ENCODE results near the gene NAPSA. TPM values are rescaled to one million over a fixed set of nuclear protein-coding genes. Genes with fewer than 3 reads are reported as not detected.

NAPSA gene
- total and polyA plus RNA-seq, 2 of the 8 experiments (the other 6 are each of a cell fraction or from before 2014, with no cell fraction given) = 0.71 to 0.73 TPM

DNA sequence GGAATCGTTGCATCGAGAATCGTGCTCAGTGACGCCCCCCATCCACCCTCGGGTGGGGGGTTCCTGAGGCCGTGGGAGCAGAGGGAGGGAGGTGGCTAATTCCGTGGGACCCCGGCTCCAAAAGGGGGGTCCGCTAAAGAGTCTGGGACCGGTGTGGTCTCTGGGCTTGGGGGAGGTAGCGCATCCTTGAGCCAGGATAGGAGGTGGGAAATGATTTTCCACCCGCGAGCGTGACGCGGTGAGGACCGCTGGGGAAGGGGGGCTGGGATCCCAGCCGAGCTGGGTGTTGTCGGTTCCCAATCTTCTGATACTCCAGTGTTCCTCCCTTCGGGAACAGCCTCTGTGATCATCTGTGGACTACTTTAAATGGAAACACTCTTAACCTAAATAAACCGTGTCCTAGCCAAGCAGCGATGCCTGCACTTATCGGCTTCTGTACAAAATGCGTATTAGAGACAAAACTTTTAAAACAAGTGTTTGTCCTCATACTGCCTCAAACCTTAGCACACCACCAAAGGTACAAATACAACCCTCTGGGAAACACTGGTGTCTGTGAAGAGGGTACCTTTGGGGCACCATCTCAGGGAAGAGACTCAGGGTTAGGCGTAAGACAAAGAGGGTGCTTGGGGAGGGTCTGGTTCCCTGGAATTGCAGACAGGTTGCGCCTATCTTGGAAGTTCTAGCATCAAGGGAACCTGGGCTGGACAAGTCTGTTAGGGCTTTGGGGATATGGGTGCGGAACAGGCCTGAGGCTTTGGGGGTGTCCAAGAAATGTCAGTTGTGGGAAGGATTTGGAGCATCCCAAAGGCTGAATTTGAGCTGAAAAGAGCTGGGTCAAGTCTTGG is 52.2 kb downstream of the NAPSA start:
- peak overlapping the region; percentile 22 for H3K56ac ChIP-seq (replicated peaks; ENCODE audit: insufficient read length, low read depth, low read length)
- peak overlapping the region; percentile 84; the same call in 1 of the 2 replicates for H2BK5ac ChIP-seq (ENCODE audit: low read depth, low read length)
- H2BK120ac ChIP-seq (replicated peaks; ENCODE audit: low read depth, low read length) = no peak overlapping the region
- H4K20me1 ChIP-seq (replicated peaks in 1 of 2; ENCODE audit: control insufficient read depth in 1 of 2, insufficient read depth in 2 of 2, low read length in 2 of 2) = no peaks in the 10 kb centered on the region
- no peak overlapping the region for H2AFZ ChIP-seq (ENCODE audit: low read length)
- H3K18ac ChIP-seq (ENCODE audit: extremely low read depth, low read length) = peak overlapping the region; percentile 90
- H3K14ac ChIP-seq (ENCODE audit: insufficient read length) = no peak overlapping the region
- H2BK20ac ChIP-seq (ENCODE audit: low read length) = peak overlapping the region; percentile 43; the same call in 1 of the 2 replicates
- H2BK15ac ChIP-seq (ENCODE audit: low read length) = peak overlapping the region; percentile 96; the same call in 1 of the 2 replicates
- FAIRE-seq (no peak), DNase-seq (ENCODE audit: low read depth in 1 of 2, low spot score in 2 of 2) (no peak)
- H3K4me1 ChIP-seq (replicated peaks in 1 of 4; ENCODE audit: control insufficient read depth in 3 of 4, insufficient read depth in 4 of 4, low read length in 3 of 4) = peaks cover 5 to 14% (median 9%) of the 10 kb centered on the region in 4 experiments
- no peak overlapping the region for H4K91ac ChIP-seq (replicated peaks; ENCODE audit: insufficient read length, low read length)
- H3K9ac ChIP-seq (replicated peaks in 1 of 4; ENCODE audit: extremely low read depth in 1 of 4, low read depth in 3 of 4, low read length in 3 of 4) = peak overlapping the region in 2 of 4 experiments; percentile 8 to 24; a peak in 4 of 7 replicates
- H3K27ac ChIP-seq (ENCODE audit: low read depth, low read length) = peak overlapping the region; percentile 45; the same call in 1 of the 2 replicates
- no peak overlapping the region for H4K8ac ChIP-seq (ENCODE audit: extremely low read depth, insufficient read depth, low read length)
- H3K23me2 ChIP-seq (ENCODE audit: low read depth, low read length) = peaks cover 22% of the 10 kb centered on the region
- H3K9me3 ChIP-seq (ENCODE audit: insufficient read depth in 2 of 2, low read depth in 1 of 2, low read length in 1 of 2) = peaks cover 2 to 4% of the 10 kb centered on the region in 2 experiments; a peak in 1 of 4 replicates
- H3K36me3 ChIP-seq (ENCODE audit: control insufficient read depth in 2 of 4, insufficient read depth in 4 of 4, low read length in 3 of 4) = peaks cover 0 to 3% (median under 1%) of the 10 kb centered on the region in 4 experiments; a peak in 2 of 8 replicates
- peak overlapping the region; percentile 0 for H3K4ac ChIP-seq (replicated peaks; ENCODE audit: insufficient read length, low read depth, low read length)
- peak overlapping the region; percentile 7 for H4K5ac ChIP-seq (ENCODE audit: insufficient read length, low read depth, low read length)
- no peak overlapping the region for H3K23ac ChIP-seq (ENCODE audit: insufficient read length)
- H2AK5ac ChIP-seq (ENCODE audit: low read depth, low read length) = peak overlapping the region; percentile 9; the same call in 1 of the 2 replicates
- ChIA-PET POLR2A (ENCODE audit: partially characterized antibody) (interaction anchor here (0.6 to 3.1 kb wide), 15 partner anchors 8 to 466 kb away, joined by 3 to 46 read pairs (median 3); partner anchors contain the start of genes KCNC3 and MYH14), CTCF (ENCODE audit: partially characterized antibody) (interaction anchor here (0.7 to 1.3 kb wide), 13 partner anchors 8 to 78 kb away, joined by 3 to 8 read pairs (median 4); partner anchors contain the start of gene KCNC3)
- TF ChIP-seq POLR2A (IDR thresholded peaks at IDR 0.05; ENCODE audit: control extremely low read depth in 1 of 2, low read depth in 2 of 2, low read length in 2 of 2) (peak in 1 of 2 experiments; percentile 15; a peak in 1 of 3 replicates), KDM4A (IDR thresholded peaks at IDR 0.05; ENCODE audit: low read depth, low read length, severe bottlenecking) (no peak), BACH1 (IDR thresholded peaks at IDR 0.05; ENCODE audit: low read length) (peak; percentile 63; the same call in 1 of the 2 replicates), POU5F1 (IDR thresholded peaks at IDR 0.05; ENCODE audit: low read depth, low read length) (no peak)
- peak overlapping the region; percentile 92 for H2BK12ac ChIP-seq (ENCODE audit: low read depth, low read length)
- peaks cover 0 to 13% (median 1%) of the 10 kb centered on the region in 4 experiments; a peak in 3 of 7 replicates for H3K27me3 ChIP-seq (replicated peaks in 1 of 4; ENCODE audit: control insufficient read depth in 3 of 4, extremely low read depth in 1 of 4, insufficient read depth in 3 of 4, low read length in 3 of 4)
- H3K4me3 ChIP-seq (ENCODE audit: extremely low read depth in 1 of 4, insufficient read depth in 2 of 4, low read depth in 3 of 4, low read length in 4 of 4) = peak overlapping the region; percentile 42 to 88 (median 60)
- peak overlapping the region; percentile 88 to 98 for H3K4me2 ChIP-seq (ENCODE audit: insufficient read depth in 1 of 2, low read depth in 2 of 2, low read length in 2 of 2)
- no peaks in the 10 kb centered on the region for H3K79me2 ChIP-seq (ENCODE audit: control insufficient read depth in 1 of 2, insufficient read depth in 2 of 2, low read length in 2 of 2)
- WGBS, 2 experiments (ENCODE audit: extremely low coverage in 1 of 2, insufficient coverage in 1 of 2, insufficient read length in 1 of 2, insufficient replicate concordance in 2 of 2, low coverage in 1 of 2, low lambda C conversion rate in 2 of 2, missing lambda C conversion rate in 1 of 2) = 17% methylated on average over 25 of the region's 27 CpGs; no CpG with 5 or more reads in 1 of the 2 experiments
- H3K79me1 ChIP-seq (ENCODE audit: low read depth, low read length) = no peaks in the 10 kb centered on the region

All from H1 (cell line).